Pons (tissue), 1 donor: Measurements from ENCODE around the gene FHDC1.

Experiments
- DNase-seq: peaks from one replicate; pipeline ENCODE4 v3.0.0-alpha.2; 2016; ENCODE audit warnings: low spot score

The FHDC1 gene

GRCh38 chr4:152957437-152958171 is 21.5 kb downstream of the FHDC1 start:
- DNase-seq: no peak

- DNase-seq: no peak
Measured at GRCh38 chr4:152959080-152959479, 23.0 kb downstream of the FHDC1 start.

GRCh38 chr4:152960082-152960481 is 24.0 kb downstream of the FHDC1 start:
- DNase-seq: no peak

- no peak for DNase-seq
Measured at GRCh38 chr4:152961014-152961772, 25.1 kb downstream of the FHDC1 start.

- DNase-seq: no peak
Measured at GRCh38 chr4:152961773-152962115, 25.6 kb downstream of the FHDC1 start.

- no peak for DNase-seq
Measured at GRCh38 chr4:152962150-152962549, 26.0 kb downstream of the FHDC1 start.

GRCh38 chr4:152964335-152964734 is 28.2 kb downstream of the FHDC1 start:
- DNase-seq: no peak

- DNase-seq: no peak
Measured at GRCh38 chr4:152965611-152966010, 29.5 kb downstream of the FHDC1 start.

- no peak for DNase-seq
Measured at GRCh38 chr4:152967907-152968306, 31.8 kb downstream of the FHDC1 start.

GRCh38 chr4:152968806-152969394 is 32.8 kb downstream of the FHDC1 start:
- no peak for DNase-seq

- DNase-seq: no peak
Measured at GRCh38 chr4:152970102-152970820, 34.1 kb downstream of the FHDC1 start.

GRCh38 chr4:152971053-152971452 is 34.9 kb downstream of the FHDC1 start:
- no peak for DNase-seq

GRCh38 chr4:152972821-152973628 is 36.9 kb downstream of the FHDC1 start:
- DNase-seq: no peak

- no peak for DNase-seq
Measured at GRCh38 chr4:152973629-152974467, 37.7 kb downstream of the FHDC1 start.

- no peak for DNase-seq
Measured at GRCh38 chr4:152974468-152975379, 38.6 kb downstream of the FHDC1 start.

- DNase-seq: no peak
Measured at GRCh38 chr4:152975380-152976211, 39.5 kb downstream of the FHDC1 start.

- DNase-seq: no peak
Measured at GRCh38 chr4:152976212-152976761, 40.2 kb downstream of the FHDC1 start.

- DNase-seq: no peak
Measured at GRCh38 chr4:152979731-152980330, 43.7 kb downstream of the FHDC1 start.
